ENCODE data around the gene RPTOR. TPM values are rescaled to one million over a fixed set of nuclear protein-coding genes. Genes with fewer than 3 reads are reported as not detected.

Gene RPTOR
- total and polyA plus RNA-seq, 2 experiments from 2014 or later: 13.2 to 37.9 TPM

DNA sequence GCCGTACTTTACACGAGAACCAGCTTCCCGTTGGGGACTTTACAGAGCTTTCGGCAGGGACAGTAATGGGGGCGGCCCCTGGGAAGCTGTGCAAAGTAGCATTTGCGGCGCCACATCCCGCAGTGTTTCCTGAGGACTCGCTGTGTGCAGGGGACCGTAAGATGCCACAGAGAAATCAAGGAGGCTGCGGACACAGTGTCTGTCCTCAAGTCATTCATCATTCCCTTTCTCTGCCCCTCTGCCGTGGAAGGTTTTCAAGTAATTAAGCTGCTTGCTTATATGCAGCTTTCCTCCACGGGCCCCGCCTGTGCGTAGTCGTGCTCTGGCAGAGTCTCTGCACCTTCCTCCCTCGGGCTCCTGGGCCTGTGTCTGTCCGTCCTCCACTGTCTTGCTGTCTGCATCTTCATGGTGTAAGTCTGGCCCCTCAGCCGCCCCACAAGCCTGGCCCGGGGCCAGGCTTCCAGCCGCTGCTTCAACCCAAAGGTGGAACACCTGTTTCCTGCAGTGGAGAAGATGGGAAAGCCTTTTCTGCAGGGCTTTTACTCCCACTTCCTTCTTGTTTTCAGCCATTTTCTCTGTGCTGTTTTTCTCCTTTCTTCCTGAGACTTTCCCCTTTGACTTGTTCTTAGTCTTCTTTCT lies 230.1 kb downstream of the RPTOR start:
- H3K9me3 ChIP-seq (ENCODE audit: low read depth): no peaks in the 10 kb centered on the region
- no peaks in the 10 kb centered on the region for H3K36me3 ChIP-seq
- no peak overlapping the region for H3K4me3 ChIP-seq
- TF ChIP-seq, protein P1, sequence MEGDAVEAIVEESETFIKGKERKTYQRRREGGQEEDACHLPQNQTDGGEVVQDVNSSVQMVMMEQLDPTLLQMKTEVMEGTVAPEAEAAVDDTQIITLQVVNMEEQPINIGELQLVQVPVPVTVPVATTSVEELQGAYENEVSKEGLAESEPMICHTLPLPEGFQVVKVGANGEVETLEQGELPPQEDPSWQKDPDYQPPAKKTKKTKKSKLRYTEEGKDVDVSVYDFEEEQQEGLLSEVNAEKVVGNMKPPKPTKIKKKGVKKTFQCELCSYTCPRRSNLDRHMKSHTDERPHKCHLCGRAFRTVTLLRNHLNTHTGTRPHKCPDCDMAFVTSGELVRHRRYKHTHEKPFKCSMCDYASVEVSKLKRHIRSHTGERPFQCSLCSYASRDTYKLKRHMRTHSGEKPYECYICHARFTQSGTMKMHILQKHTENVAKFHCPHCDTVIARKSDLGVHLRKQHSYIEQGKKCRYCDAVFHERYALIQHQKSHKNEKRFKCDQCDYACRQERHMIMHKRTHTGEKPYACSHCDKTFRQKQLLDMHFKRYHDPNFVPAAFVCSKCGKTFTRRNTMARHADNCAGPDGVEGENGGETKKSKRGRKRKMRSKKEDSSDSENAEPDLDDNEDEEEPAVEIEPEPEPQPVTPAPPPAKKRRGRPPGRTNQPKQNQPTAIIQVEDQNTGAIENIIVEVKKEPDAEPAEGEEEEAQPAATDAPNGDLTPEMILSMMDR (IDR thresholded peaks at IDR 0.05; ENCODE audit: low read depth, low read length): no peak
- H3K27ac ChIP-seq: no peak overlapping the region
- no peak for DNase-seq (ENCODE audit: low read depth in 1 of 2, low spot score in 1 of 2)
- no peaks in the 10 kb centered on the region for H3K4me1 ChIP-seq (ENCODE audit: low read depth)
- H3K27me3 ChIP-seq: no peaks in the 10 kb centered on the region

DNA sequence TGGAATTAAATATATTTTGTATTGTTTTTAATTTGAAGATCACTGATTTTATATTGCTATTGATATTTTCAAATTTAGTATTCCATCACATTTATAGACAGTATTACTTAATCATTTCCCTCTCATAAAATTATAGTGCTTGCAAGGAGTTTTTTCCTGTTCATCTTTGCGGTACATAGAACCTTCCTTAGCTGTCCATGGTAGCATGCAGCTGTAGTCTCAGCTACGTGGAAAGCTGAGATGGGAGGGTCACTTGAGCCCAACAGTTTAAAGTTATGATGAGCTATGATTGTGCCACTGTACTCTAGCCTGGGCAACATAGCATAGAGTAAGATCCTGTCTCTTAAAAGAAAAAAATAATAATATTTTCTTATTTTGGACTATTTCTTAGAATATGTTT lies 231.2 kb downstream of the RPTOR start:
- H3K36me3 ChIP-seq: no peaks in the 10 kb centered on the region
- no peak for DNase-seq (ENCODE audit: low read depth in 1 of 2, low spot score in 1 of 2)
- no peak overlapping the region for H3K27ac ChIP-seq
- no peaks in the 10 kb centered on the region for H3K9me3 ChIP-seq (ENCODE audit: low read depth)
- no peak overlapping the region for H3K4me3 ChIP-seq
- H3K4me1 ChIP-seq (ENCODE audit: low read depth): no peaks in the 10 kb centered on the region
- H3K27me3 ChIP-seq: no peaks in the 10 kb centered on the region
- TF ChIP-seq, protein P1 (IDR thresholded peaks at IDR 0.05; ENCODE audit: low read depth, low read length): no peak

DNA sequence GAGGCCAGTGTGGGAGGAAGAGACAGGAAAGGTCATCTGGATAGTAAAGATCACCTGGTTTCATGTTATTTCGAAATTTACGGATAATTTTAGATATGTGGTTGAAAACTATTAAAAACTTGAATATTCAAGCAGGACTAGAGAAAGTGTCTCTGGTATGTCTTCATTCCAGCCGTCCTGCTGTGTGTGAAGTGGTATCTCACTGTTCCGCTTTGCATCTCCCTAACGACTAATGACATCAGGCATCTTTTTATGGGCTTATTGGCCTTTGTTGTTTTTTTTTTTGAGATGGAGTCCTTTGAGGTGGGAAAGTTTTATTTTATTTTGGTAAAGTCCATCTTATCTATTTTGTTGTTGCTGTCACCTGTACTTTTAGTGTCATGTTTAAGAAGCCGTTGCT lies 232.6 kb downstream of the RPTOR start:
- peaks cover 11% of the 10 kb centered on the region for H3K4me1 ChIP-seq (ENCODE audit: low read depth)
- no peaks in the 10 kb centered on the region for H3K36me3 ChIP-seq
- DNase-seq (ENCODE audit: low read depth in 1 of 2, low spot score in 1 of 2): no peak
- no peak overlapping the region for H3K27ac ChIP-seq
- H3K4me3 ChIP-seq: no peak overlapping the region
- TF ChIP-seq, protein P1 (IDR thresholded peaks at IDR 0.05; ENCODE audit: low read depth, low read length): no peak
- no peaks in the 10 kb centered on the region for H3K27me3 ChIP-seq
- H3K9me3 ChIP-seq (ENCODE audit: low read depth): no peaks in the 10 kb centered on the region

DNA sequence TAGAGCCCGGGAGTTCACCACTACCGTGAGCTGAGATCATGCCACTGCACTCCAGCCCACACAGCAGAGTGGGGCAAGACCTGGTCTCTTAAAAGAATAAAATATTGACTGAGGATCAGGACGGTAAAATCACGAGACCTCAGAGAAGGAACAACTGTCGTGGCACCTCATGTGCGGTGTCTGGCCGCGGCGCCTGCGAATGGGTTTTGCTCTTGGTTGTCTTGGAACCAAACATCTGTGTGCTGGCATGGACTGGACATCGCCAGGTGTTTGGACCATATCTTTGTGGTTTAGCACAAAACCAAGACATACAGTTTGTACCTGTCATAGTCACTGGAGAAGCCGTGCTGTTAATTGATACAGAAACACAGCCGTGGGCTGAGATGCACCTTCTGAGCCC lies 234.1 kb downstream of the RPTOR start:
- Histone ChIP-seq H3K36me3 (no peaks in the 10 kb centered on the region), H3K27ac (no peak overlapping the region), H3K27me3 (no peaks in the 10 kb centered on the region), H3K9me3 (ENCODE audit: low read depth) (no peaks in the 10 kb centered on the region), H3K4me1 (ENCODE audit: low read depth) (peaks cover 17% of the 10 kb centered on the region), H3K4me3 (no peak overlapping the region)
- TF ChIP-seq, protein P1 (IDR thresholded peaks at IDR 0.05; ENCODE audit: low read depth, low read length): no peak
- DNase-seq (ENCODE audit: low read depth in 1 of 2, low spot score in 1 of 2): no peak

DNA sequence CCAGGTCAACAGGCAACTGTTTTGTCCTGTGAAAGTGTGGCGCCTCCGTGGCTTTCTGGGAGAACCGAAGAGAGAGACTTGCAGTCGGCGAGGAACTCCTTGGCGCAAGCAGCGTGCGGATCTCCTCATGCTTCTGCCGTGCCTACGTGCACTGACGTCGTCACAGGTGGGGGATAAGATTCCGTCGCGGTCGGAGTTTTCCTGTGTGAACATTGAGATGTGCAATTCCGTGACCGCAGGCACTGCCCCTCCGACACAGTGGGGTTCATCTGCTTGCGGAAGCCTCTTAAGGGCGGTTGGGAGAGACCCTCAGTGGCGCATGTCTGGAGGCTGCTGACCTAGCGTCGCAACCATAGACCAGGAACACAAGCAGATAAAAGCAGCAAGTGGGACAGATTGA lies 234.7 kb downstream of the RPTOR start:
- Histone ChIP-seq H3K27ac (no peak overlapping the region), H3K27me3 (no peaks in the 10 kb centered on the region), H3K36me3 (no peaks in the 10 kb centered on the region), H3K9me3 (ENCODE audit: low read depth) (no peaks in the 10 kb centered on the region), H3K4me3 (no peak overlapping the region), H3K4me1 (ENCODE audit: low read depth) (peaks cover 17% of the 10 kb centered on the region)
- TF ChIP-seq, protein P1 (IDR thresholded peaks at IDR 0.05; ENCODE audit: low read depth, low read length): no peak
- no peak for DNase-seq (ENCODE audit: low read depth in 1 of 2, low spot score in 1 of 2)

Measured in cardiac muscle cell (in vitro differentiated cells and primary cell).